CD4-positive, alpha-beta T cell (primary cell): ENCODE measurements around the gene PNPLA7. TPM values are rescaled to one million over a fixed set of nuclear protein-coding genes. Genes with fewer than 3 reads are reported as not detected.
"Not testable (repeated sequence)": the region's sequence is repeated elsewhere in the genome, so short reads cannot be mapped to it uniquely, and the experiment has no call there.

Experiments
- ATAC-seq: fragments of 200-7000 bp; cut with Tn5 transposase; one replicate; pipeline ENCODE4 v1.10.0; 2022; ENCODE audit warnings: mild to moderate bottlenecking; ENCODE audit not compliant: poor library complexity
- CTCF ChIA-PET: fragments of 350-600 bp; sonication (Branson Sonifier 250); formaldehyde crosslinking; loops from one replicate; lab custom pipeline; 2021; ENCODE audit warnings: antibody characterized with exemption, inconsistent platforms; lab: Charles Lee
- POLR2A ChIA-PET: fragments of 350-600 bp; sonication (Branson Sonifier 250); formaldehyde crosslinking; loops from one replicate; lab custom pipeline; 2021; ENCODE audit warnings: antibody characterized with exemption, inconsistent platforms; lab: Charles Lee
- DNase-seq, 14 experiments: peaks; one replicate each; pipeline ENCODE4 v3.0.0-alpha.2; 2013 to 2020; ENCODE audit warnings: mixed read lengths in 2 of 14
- H3K27ac ChIP-seq, 2 donors: one replicate each; pipeline versions ENCODE4 v1.5.1 to v1.7.0; 2013; ENCODE audit warnings: low read length in 2 of 2, low read depth in 1 of 2, mild to moderate bottlenecking in 1 of 2
- H3K27me3 ChIP-seq, 2 experiments: 1 replicate in 1 of 2; 2 replicates in 1 of 2; pipeline versions ENCODE4 v1.6.1 to v1.7.0; 2013; ENCODE audit warnings: low read length in 2 of 2, control low read depth in 1 of 2, mild to moderate bottlenecking in 1 of 2, moderate library complexity in 1 of 2; ENCODE audit not compliant: insufficient read depth in 2 of 2, control insufficient read depth in 1 of 2
- H3K36me3 ChIP-seq: one replicate; pipeline ENCODE4 v1.6.1; 2013; ENCODE audit warnings: low read length, control low read depth; ENCODE audit not compliant: insufficient read depth
- H3K4me1 ChIP-seq: one replicate; pipeline ENCODE4 v1.6.1; 2013; ENCODE audit warnings: low read length, control low read depth; ENCODE audit not compliant: insufficient read depth
- H3K4me3 ChIP-seq: one replicate; pipeline ENCODE4 v1.5.1; 2013; ENCODE audit warnings: mild to moderate bottlenecking, low read length, moderate library complexity
- H3K9me3 ChIP-seq, 2 experiments: 1 replicate in 1 of 2; 2 replicates in 1 of 2; pipeline versions ENCODE4 v1.6.1 to v1.7.0; 2013; ENCODE audit warnings: low read length in 2 of 2, mild to moderate bottlenecking in 2 of 2, control low read depth in 1 of 2, moderate library complexity in 1 of 2; ENCODE audit not compliant: control insufficient read depth in 1 of 2, insufficient read depth in 1 of 2
- H3K27ac Mint-ChIP-seq: one replicate; pipeline ENCODE4 v1.8.0; 2020; ENCODE audit warnings: mixed read lengths
- H3K27me3 Mint-ChIP-seq: one replicate; pipeline ENCODE4 v1.8.0; 2021; ENCODE audit warnings: mixed read lengths
- H3K36me3 Mint-ChIP-seq: one replicate; pipeline ENCODE4 v1.8.0; 2021; ENCODE audit warnings: low read depth, mixed read lengths
- H3K4me1 Mint-ChIP-seq: one replicate; pipeline ENCODE4 v1.8.0; 2021; ENCODE audit warnings: low read depth, mixed read lengths
- H3K4me3 Mint-ChIP-seq: one replicate; pipeline ENCODE4 v1.8.0; 2020; ENCODE audit warnings: mild to moderate bottlenecking, mixed read lengths
- H3K9me3 Mint-ChIP-seq: one replicate; pipeline ENCODE4 v1.8.0; 2020; ENCODE audit warnings: mixed read lengths
- intact Hi-C, 2 experiments: fragments of 100-400 bp; cut with DNase I in 1 of 2; cut with micrococcal nuclease in 1 of 2; formaldehyde crosslinking; loops; one replicate each; pipeline versions ENCODE4 v1.15.1 to v1.9.0; 2023 to 2025; cut with DNase I, micrococcal nuclease
- total RNA-seq, 174 experiments: library from RNA in 2 of 174; stranded (reverse) in 2 of 174; gene quantifications; one replicate each; pipeline ENCODE4 v1.2.3 and lab custom pipeline; 2021 to 2026
- TF ChIP-seq, protein P1 (sequence below): fragments of 200-600 bp; IDR thresholded peaks from one replicate; pipeline ENCODE4 v1.8.0; 2022; ENCODE audit warnings: antibody characterized with exemption, mild to moderate bottlenecking

Gene PNPLA7
- total RNA-seq, 2 experiments from 2014 or later: 7.8 to 8.4 TPM

DNA sequence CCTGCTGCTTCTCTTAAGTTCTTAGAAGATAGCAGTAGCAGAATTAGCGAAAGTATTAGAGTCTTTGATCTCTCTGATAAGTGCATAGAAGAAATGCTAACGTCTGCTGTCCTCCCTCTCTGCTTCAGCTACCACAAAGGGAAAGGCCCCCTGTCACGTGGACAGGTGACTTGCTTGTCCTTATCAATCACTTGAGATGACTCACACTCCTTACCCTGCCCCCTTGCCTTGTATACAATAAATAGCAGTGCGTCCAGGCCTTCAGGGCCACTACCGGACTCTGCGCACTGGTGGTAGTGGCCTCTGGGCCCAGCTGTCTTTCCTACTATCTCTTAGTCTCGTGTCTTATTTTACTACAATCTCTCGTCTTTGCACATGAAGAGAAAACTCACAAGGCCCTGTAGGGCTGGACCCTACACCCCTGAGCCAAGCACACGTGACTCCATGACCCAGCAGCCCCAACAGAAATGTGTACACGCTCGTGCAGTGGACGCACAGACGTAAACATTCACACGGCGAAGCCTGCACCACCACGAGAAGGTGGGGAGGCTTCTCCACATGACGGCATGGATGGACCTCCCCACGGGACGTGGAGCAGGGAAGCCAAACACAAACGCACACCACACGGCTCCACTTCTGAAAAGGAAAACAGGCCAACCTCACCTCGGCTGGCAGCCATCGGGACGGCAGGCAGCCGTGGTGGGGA is 38.3 kb downstream of the PNPLA7 start:
- ATAC-seq (no peak), DNase-seq (no peak)
- CTCF ChIA-PET: no interaction called here
- no peak overlapping the region for H3K4me3 Mint-ChIP-seq
- no peak overlapping the region for H3K27ac ChIP-seq
- H3K27me3 Mint-ChIP-seq: no peaks in the 10 kb centered on the region
- TF ChIP-seq, protein P1, sequence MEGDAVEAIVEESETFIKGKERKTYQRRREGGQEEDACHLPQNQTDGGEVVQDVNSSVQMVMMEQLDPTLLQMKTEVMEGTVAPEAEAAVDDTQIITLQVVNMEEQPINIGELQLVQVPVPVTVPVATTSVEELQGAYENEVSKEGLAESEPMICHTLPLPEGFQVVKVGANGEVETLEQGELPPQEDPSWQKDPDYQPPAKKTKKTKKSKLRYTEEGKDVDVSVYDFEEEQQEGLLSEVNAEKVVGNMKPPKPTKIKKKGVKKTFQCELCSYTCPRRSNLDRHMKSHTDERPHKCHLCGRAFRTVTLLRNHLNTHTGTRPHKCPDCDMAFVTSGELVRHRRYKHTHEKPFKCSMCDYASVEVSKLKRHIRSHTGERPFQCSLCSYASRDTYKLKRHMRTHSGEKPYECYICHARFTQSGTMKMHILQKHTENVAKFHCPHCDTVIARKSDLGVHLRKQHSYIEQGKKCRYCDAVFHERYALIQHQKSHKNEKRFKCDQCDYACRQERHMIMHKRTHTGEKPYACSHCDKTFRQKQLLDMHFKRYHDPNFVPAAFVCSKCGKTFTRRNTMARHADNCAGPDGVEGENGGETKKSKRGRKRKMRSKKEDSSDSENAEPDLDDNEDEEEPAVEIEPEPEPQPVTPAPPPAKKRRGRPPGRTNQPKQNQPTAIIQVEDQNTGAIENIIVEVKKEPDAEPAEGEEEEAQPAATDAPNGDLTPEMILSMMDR: no peak
- no peaks in the 10 kb centered on the region for H3K36me3 ChIP-seq
- intact Hi-C loops: no loop called here
- no peak overlapping the region for H3K4me3 ChIP-seq
- H3K27ac Mint-ChIP-seq: no peak overlapping the region
- peaks cover 4% of the 10 kb centered on the region for H3K4me1 Mint-ChIP-seq
- no peaks in the 10 kb centered on the region for H3K36me3 Mint-ChIP-seq
- POLR2A ChIA-PET: no interaction called here
- H3K27me3 ChIP-seq: no peaks in the 10 kb centered on the region
- no peaks in the 10 kb centered on the region for H3K9me3 ChIP-seq
- no peaks in the 10 kb centered on the region for H3K4me1 ChIP-seq
- no peaks in the 10 kb centered on the region for H3K9me3 Mint-ChIP-seq

DNA sequence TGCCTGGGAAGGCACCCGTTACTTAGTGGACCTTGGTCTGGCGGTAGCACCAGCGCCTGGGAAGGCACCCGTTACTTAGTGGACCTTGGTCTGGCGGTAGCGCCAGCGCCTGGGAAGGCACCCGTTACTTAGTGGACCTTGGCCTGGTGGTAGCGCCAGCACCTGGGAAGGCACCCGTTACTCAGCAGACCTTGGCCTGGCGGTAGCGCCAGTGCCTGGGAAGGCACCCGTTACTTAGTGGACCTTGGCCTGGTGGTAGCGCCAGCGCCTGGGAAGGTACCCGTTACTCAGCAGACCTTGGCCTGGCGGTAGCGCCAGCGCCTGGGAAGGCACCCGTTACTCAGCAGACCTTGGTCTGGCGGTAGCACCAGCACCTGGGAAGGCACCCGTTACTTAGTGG is 39.1 kb downstream of the PNPLA7 start:
- H3K27me3 Mint-ChIP-seq, intact Hi-C loops, H3K27ac ChIP-seq, H3K36me3 Mint-ChIP-seq, DNase-seq, H3K27me3 ChIP-seq, POLR2A ChIA-PET, H3K9me3 Mint-ChIP-seq, H3K4me1 Mint-ChIP-seq, H3K4me3 ChIP-seq, CTCF ChIA-PET, H3K27ac Mint-ChIP-seq, H3K4me3 Mint-ChIP-seq, H3K9me3 ChIP-seq, ATAC-seq, H3K36me3 ChIP-seq, H3K4me1 ChIP-seq: not testable (repeated sequence)

DNA sequence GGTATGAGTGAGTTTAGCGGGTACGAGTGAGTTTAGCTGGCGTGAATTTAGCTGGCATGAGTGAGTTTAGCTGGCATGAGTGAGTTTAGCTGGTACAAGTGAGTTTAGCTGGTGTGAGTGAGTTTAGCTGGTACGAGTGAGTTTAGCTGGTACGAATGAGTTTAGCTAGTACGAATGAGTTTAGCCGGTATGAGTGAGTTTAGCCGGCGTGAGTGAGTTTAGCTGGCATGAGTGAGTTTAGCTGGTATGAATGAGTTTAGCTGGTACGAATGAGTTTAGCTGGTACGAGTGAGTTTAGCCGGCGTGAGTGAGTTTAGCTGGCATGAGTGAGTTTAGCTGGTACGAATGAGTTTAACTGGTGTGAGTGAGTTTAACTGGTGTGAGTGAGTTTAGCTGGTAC is 41.0 kb downstream of the PNPLA7 start:
- H3K4me1 ChIP-seq: no peaks in the 10 kb centered on the region
- Mint-ChIP-seq H3K9me3 (no peaks in the 10 kb centered on the region), H3K4me3 (no peak overlapping the region), H3K4me1 (peaks cover 4% of the 10 kb centered on the region), H3K27me3 (no peaks in the 10 kb centered on the region), H3K36me3 (no peaks in the 10 kb centered on the region), H3K27ac (no peak overlapping the region)
- no peaks in the 10 kb centered on the region for H3K27me3 ChIP-seq
- no peak overlapping the region for H3K4me3 ChIP-seq
- no peak for ATAC-seq
- no peak for DNase-seq
- POLR2A ChIA-PET: no interaction called here
- H3K9me3 ChIP-seq: peaks cover 0 to 12% of the 10 kb centered on the region in 2 experiments
- CTCF ChIA-PET: interaction anchor here (1.8 kb wide), 1 partner anchor 15 kb away, joined by 5 read pairs; no protein-coding TSS in a partner anchor
- no peak overlapping the region for H3K27ac ChIP-seq
- intact Hi-C loops: no loop called here
- TF ChIP-seq, protein P1: no peak
- no peaks in the 10 kb centered on the region for H3K36me3 ChIP-seq

DNA sequence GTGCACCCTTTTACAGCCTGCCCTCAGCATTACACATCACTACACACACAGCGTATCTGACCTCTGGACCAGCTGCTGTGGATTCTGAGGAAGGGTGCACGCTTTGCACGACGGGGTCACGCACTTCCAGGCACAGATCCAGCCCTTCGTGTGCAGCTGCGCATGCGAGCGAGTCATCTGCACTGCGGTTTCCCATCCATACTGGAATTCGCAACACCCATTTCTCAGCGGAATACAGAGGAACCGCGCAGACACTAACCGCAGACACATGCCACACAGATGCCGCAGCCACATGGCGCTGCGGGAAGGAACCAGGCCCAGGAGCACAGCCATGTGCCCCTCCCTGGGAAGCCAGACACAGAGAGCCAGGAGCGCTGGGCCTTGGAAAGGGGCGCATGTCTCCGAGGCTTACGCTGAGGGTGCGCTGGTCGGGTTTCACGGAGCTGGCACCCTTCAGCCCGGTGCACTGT is 43.5 kb downstream of the PNPLA7 start:
- ChIA-PET POLR2A (no interaction called here), CTCF (no interaction called here)
- Histone ChIP-seq H3K4me3 (no peak overlapping the region), H3K4me1 (no peaks in the 10 kb centered on the region), H3K27me3 (no peaks in the 10 kb centered on the region), H3K27ac (no peak overlapping the region), H3K36me3 (no peaks in the 10 kb centered on the region), H3K9me3 (peaks cover 0 to 22% of the 10 kb centered on the region in 2 experiments)
- TF ChIP-seq, protein P1: no peak
- Mint-ChIP-seq H3K9me3 (no peaks in the 10 kb centered on the region), H3K4me3 (no peak overlapping the region), H3K27me3 (no peaks in the 10 kb centered on the region), H3K4me1 (no peaks in the 10 kb centered on the region), H3K36me3 (no peaks in the 10 kb centered on the region), H3K27ac (no peak overlapping the region)
- DNase-seq (no peak), ATAC-seq (no peak)
- intact Hi-C loops: no loop called here
